Activated naive CD4-positive, alpha-beta T cell treated with Interleukin-2 at 50 U/mL for 16 hours (primary cell): ENCODE data around the gene HMCN1.

Experiments used
- DNase-seq: peaks from one replicate; pipeline ENCODE4 v3.0.0-alpha.2; 2020

HMCN1 gene

GRCh38 chr1:185920602-185921001, 186.4 kb downstream of the HMCN1 start:
- DNase-seq, result no peak

GRCh38 chr1:185921636-185922035, 187.4 kb downstream of the HMCN1 start:
- no peak for DNase-seq

GRCh38 chr1:185926588-185926987, 192.4 kb downstream of the HMCN1 start:
- DNase-seq, result no peak

- no peak for DNase-seq
These were observed 195.6 kb downstream of the HMCN1 start for GRCh38 chr1:185929776-185930175.

- no peak for DNase-seq
These were observed 197.2 kb downstream of the HMCN1 start for GRCh38 chr1:185931438-185931837.

- DNase-seq, result no peak
These were observed 199.4 kb downstream of the HMCN1 start for GRCh38 chr1:185933580-185933979.

- no peak for DNase-seq
These were observed 200.4 kb downstream of the HMCN1 start for GRCh38 chr1:185934476-185935189.

GRCh38 chr1:185935360-185935759, 201.2 kb downstream of the HMCN1 start:
- no peak for DNase-seq

- no peak for DNase-seq
These were observed 202.4 kb downstream of the HMCN1 start for GRCh38 chr1:185936641-185937040.

GRCh38 chr1:185938396-185938795, 204.2 kb downstream of the HMCN1 start:
- DNase-seq, result no peak

GRCh38 chr1:185939142-185939541, 205.0 kb downstream of the HMCN1 start:
- no peak for DNase-seq

- DNase-seq, result no peak
These were observed 208.8 kb downstream of the HMCN1 start for GRCh38 chr1:185942961-185943360.

GRCh38 chr1:185956881-185957280, 222.7 kb downstream of the HMCN1 start:
- DNase-seq, result no peak

GRCh38 chr1:185957441-185958363, 223.5 kb downstream of the HMCN1 start:
- DNase-seq, result no peak

- no peak for DNase-seq
These were observed 226.5 kb downstream of the HMCN1 start for GRCh38 chr1:185960422-185961321.

GRCh38 chr1:185961664-185962063, 227.5 kb downstream of the HMCN1 start:
- DNase-seq, result no peak

GRCh38 chr1:185964946-185965345, 230.8 kb downstream of the HMCN1 start:
- DNase-seq, result no peak

- no peak for DNase-seq
These were observed 231.7 kb downstream of the HMCN1 start for GRCh38 chr1:185965870-185966269.

GRCh38 chr1:185966471-185966870, 232.3 kb downstream of the HMCN1 start:
- no peak for DNase-seq

- DNase-seq, result no peak
These were observed 234.8 kb downstream of the HMCN1 start for GRCh38 chr1:185969028-185969427.

- DNase-seq, result no peak
These were observed 235.4 kb downstream of the HMCN1 start for GRCh38 chr1:185969524-185969991.

GRCh38 chr1:185971688-185972087, 237.5 kb downstream of the HMCN1 start:
- no peak for DNase-seq
